Measurements from ENCODE around the gene VPS37C. TPM values are rescaled to one million over a fixed set of nuclear protein-coding genes. Genes with fewer than 3 reads are reported as not detected.

Gene VPS37C
- total RNA-seq, 6 experiments from 2014 or later: 14.6 to 17.0 (median 16.0) TPM

GRCh38 chr11:61162092-61162941 is 1.1 kb upstream of the VPS37C start:
- H3K9me3 Mint-ChIP-seq: no peaks in the 10 kb centered on the region
- H3K27ac Mint-ChIP-seq: peak overlapping the region; percentile 88
- H3K36me3 Mint-ChIP-seq (ENCODE audit: low read depth): no peaks in the 10 kb centered on the region; the same call in 1 of the 2 replicates
- H3K27me3 Mint-ChIP-seq (ENCODE audit: insufficient read depth): peaks cover 12% of the 10 kb centered on the region
- H3K4me3 Mint-ChIP-seq: peak overlapping the region; percentile 96
- DNase-seq: peak; percentile 38
- no peak for TF ChIP-seq CTCF (IDR thresholded peaks at IDR 0.05)
- peaks cover 44% of the 10 kb centered on the region for H3K4me1 Mint-ChIP-seq (ENCODE audit: low read depth)

GRCh38 chr11:61160487-61161189 is 588 bp downstream of the VPS37C start:
- peaks cover 4% of the 10 kb centered on the region for H3K9me3 Mint-ChIP-seq
- H3K4me1 Mint-ChIP-seq (ENCODE audit: low read depth): peaks cover 44% of the 10 kb centered on the region
- no peak for DNase-seq

GRCh38 chr11:61158691-61159381 is 2.4 kb downstream of the VPS37C start:
- peak; percentile 42 for DNase-seq
- peaks cover 28% of the 10 kb centered on the region for H3K36me3 Mint-ChIP-seq (ENCODE audit: low read depth)
- peaks cover 52% of the 10 kb centered on the region for H3K4me1 Mint-ChIP-seq (ENCODE audit: low read depth)
- no peak for TF ChIP-seq CTCF (IDR thresholded peaks at IDR 0.05)
- H3K27ac Mint-ChIP-seq: peak overlapping the region; percentile 34
- peaks cover 5% of the 10 kb centered on the region for H3K27me3 Mint-ChIP-seq (ENCODE audit: insufficient read depth)
- H3K9me3 Mint-ChIP-seq: peaks cover 21% of the 10 kb centered on the region
- peak overlapping the region; percentile 63 for H3K4me3 Mint-ChIP-seq

More at GRCh38 chr11:61160487-61161189, 588 bp downstream of the VPS37C start:
- no peak for TF ChIP-seq CTCF (IDR thresholded peaks at IDR 0.05)
- peaks cover 10% of the 10 kb centered on the region for H3K36me3 Mint-ChIP-seq (ENCODE audit: low read depth)
- H3K4me3 Mint-ChIP-seq: peak overlapping the region; percentile 91
- peaks cover 12% of the 10 kb centered on the region for H3K27me3 Mint-ChIP-seq (ENCODE audit: insufficient read depth)
- H3K27ac Mint-ChIP-seq: peak overlapping the region; percentile 80

GRCh38 chr11:61157743-61158142 is 3.5 kb downstream of the VPS37C start:
- Mint-ChIP-seq H3K27me3 (ENCODE audit: insufficient read depth) (peaks cover 5% of the 10 kb centered on the region), H3K36me3 (ENCODE audit: low read depth) (peaks cover 28% of the 10 kb centered on the region), H3K9me3 (peaks cover 21% of the 10 kb centered on the region), H3K4me3 (no peak overlapping the region), H3K4me1 (ENCODE audit: low read depth) (peaks cover 59% of the 10 kb centered on the region), H3K27ac (no peak overlapping the region)
- no peak for TF ChIP-seq CTCF (IDR thresholded peaks at IDR 0.05)
- no peak for DNase-seq

GRCh38 chr11:61155741-61156140 is 5.5 kb downstream of the VPS37C start:
- peaks cover 57% of the 10 kb centered on the region for H3K4me1 Mint-ChIP-seq (ENCODE audit: low read depth)
- H3K27me3 Mint-ChIP-seq (ENCODE audit: insufficient read depth): no peaks in the 10 kb centered on the region; the same call in 1 of the 2 replicates
- no peak overlapping the region for H3K4me3 Mint-ChIP-seq
- peaks cover 28% of the 10 kb centered on the region for H3K36me3 Mint-ChIP-seq (ENCODE audit: low read depth)
- DNase-seq: no peak
- TF ChIP-seq CTCF (IDR thresholded peaks at IDR 0.05): no peak
- H3K9me3 Mint-ChIP-seq: peaks cover 21% of the 10 kb centered on the region
- no peak overlapping the region for H3K27ac Mint-ChIP-seq

Measured in HFFc6 (cell line).